KG1 (cell line): ENCODE results near the gene ABLIM1.

Experiments
- DNase-seq: peaks from one replicate; lab custom pipeline; 2025; lab: John Stamatoyannopoulos, UW

The ABLIM1 gene

DNA sequence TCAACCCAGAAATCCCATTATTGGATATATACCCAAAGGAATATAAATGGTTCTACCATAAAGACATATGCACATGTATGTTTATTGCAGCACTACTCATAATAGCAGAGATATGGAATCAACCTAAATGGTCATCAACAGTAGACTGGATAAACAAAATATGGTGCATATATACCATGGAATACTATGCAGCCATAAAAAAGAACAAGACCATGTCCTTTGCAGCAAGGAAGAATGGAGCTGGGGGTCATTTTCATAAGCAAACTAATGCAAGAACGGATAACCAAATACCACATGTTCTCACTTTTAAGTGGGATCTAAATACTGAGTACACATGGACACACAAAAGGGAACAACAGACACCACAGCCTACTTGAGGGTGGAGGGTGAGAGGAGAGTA, 251.6 kb downstream of the ABLIM1 start:
- DNase-seq: no peak

DNA sequence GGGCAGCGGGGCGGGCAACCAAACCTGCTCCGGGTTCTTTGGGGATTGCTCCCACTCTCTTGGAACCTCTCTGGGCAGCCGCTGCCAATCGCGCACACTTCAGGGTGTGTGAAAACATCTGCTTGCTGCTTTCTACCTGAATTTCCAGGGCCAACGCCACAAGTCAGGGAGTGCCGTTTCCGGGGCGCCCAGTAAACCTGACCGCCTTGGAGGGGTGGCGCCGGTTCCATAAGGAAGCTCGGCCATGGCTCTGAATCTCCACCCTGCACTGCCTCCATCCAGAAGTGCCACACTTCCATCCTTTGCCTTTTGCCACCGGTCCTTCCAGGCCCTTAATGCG, 253.1 kb downstream of the ABLIM1 start:
- DNase-seq: no peak

DNA sequence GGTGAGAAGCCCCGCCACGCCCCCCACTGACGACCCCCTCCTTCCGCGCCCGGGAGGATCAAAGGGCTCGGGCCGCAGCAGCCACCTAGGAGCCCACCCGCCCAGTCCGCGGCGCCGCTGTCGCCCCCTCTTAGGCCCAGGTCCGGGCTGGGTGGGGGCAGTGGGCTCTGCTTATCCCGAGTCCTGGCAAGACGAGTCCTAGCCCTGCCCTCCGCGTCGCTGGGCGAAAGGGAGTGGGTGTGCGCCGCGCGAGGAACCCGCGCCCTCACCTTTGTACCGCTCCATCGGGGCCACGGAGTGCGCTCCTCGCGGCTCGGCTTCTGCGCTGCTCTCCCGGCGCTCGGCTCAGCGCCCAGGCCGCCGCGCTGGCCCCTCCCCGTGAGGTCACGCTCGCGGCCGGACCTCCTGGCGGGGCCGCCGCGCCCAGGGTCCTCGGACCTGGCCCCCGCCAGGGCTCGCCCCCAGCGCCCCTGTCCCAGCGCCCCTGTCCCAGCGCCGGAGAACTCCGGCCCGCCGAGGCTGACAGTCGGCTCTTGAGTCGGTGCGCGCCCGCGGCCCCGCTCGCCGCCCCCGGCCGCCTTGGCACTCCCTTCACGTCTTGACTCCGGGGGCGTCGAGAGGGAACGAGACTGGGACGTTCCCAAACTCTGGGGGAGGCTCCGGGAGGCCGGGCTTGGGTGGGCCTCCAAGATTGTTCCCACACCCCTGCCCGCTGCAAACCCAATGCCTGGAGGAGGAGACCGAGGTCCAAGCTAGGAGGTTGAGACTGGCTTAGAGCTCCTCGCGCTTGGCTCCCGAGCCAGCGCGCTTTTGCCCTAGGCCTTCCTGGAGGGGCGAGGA, 253.7 kb downstream of the ABLIM1 start, which contains the start of gene AFAP1L2:
Gene AFAP1L2, minus strand, starts transcription at position 332 of the 840 bp plus-strand sequence. Its CDS starts 47 bp downstream, at position 285.
- no peak for DNase-seq

- no peak for DNase-seq
Measured at GRCh38 chr10:114403541-114404161, 254.4 kb downstream of the ABLIM1 start.

GRCh38 chr10:114402871-114403540, 255.1 kb downstream of the ABLIM1 start:
- DNase-seq: no peak

- no peak for DNase-seq
Measured at GRCh38 chr10:114402233-114402632, 255.8 kb downstream of the ABLIM1 start.

GRCh38 chr10:114401195-114401791, 256.8 kb downstream of the ABLIM1 start:
- DNase-seq: no peak

- no peak for DNase-seq
Measured at GRCh38 chr10:114400091-114400490, 258.0 kb downstream of the ABLIM1 start.

DNA sequence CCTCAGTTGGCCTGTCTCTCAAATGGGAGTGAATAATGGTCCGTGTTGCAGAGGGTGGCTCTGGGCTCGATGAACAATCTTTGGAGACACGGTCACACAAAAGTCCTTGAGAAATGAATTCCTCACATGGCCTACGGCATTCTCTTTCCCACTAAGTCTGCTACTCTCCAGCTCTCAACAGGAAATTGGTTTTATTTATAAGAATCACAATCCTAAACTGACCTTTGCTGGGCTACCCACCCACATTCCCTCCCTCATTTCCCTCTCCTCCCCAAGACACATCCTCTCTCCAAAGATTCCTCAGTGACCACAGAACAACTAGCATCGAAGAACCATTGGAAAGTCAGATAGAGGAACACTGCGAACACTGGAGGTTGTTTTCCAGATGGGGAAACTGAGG, 258.5 kb downstream of the ABLIM1 start:
- DNase-seq: no peak

GRCh38 chr10:114398587-114399331, 259.3 kb downstream of the ABLIM1 start:
- DNase-seq: no peak

GRCh38 chr10:114397651-114398145, 260.4 kb downstream of the ABLIM1 start:
- no peak for DNase-seq

DNA sequence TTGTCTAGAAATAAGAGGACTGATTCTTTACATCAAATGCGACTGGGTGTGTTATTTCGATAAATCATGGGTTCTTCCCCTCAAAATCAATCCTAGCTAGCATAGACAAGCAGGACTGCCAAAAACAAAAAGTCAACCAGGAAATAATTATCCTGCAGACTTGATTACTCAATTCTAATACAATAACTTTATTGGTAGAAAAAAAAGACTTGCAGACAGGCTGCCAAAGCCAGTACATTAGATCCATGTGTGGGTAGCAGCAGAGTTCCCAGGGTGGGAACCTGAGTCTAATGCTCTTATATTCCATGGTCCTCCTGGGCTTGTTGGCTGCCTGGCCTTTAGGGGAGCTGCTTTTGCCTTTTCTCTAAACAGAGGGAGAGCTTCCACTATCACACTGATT, 261.6 kb downstream of the ABLIM1 start:
- no peak for DNase-seq

- no peak for DNase-seq
Measured at GRCh38 chr10:114395366-114396022, 262.6 kb downstream of the ABLIM1 start.

DNA sequence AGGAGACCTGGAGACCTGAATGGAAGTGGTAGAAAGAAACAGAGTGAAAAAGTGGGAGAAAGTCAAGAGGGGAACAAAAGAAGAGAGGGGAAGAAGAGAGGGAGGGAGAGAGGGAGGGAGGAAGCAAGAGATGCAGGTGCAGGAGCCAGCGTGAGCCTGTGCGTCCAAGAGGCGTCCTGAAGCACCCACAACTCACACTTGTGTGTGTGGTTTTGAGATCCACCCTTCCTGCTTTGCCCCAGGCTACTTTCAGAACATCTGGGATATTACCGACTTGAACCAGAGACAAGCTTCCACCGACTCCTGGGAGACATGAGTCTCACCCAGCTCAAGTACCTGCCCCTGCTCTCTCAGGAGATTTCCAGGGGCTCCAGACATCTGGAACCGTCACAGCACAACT, 263.5 kb downstream of the ABLIM1 start:
- DNase-seq: no peak

DNA sequence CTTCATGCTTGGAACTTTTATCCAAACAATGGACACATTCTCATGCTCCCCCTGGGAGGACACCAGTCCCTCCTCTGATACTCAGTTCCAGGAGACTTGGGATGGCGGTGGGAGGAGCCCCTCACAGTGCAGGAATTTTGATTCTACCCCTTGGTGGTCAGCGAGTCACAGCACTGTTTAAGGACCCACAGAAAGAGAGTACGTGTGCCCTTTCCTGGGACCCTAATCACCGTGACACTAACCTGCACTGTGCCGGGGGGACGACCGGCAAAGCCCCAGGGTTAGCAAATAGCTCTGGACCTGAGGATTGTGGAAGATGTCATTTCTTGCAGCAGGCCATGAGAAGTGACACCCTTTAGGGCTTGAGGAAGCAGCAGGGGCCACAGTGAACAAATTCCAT, 264.2 kb downstream of the ABLIM1 start:
- no peak for DNase-seq

DNA sequence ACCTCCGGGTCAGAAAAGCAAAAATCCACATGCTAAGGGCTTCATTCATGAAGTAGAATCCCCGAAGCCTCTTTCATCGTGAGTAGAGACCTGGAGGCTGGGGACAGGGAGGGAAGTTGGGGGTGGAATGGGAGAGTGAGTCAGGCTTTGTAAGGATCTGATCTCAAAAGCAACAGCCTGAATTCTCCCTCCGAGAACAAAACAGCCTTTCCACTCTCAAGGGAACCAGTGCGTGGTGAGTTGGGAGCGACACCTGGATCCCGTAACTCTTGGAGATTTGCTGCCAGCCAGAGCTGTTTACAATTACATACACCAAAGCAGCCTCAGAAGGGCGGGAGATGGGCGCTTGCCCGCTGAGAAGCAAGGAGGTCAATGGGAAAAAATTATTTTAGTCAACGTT, 264.6 kb downstream of the ABLIM1 start:
- DNase-seq: no peak

- no peak for DNase-seq
Measured at GRCh38 chr10:114392112-114392835, 265.8 kb downstream of the ABLIM1 start.

GRCh38 chr10:114391599-114391998, 266.5 kb downstream of the ABLIM1 start:
- no peak for DNase-seq

DNA sequence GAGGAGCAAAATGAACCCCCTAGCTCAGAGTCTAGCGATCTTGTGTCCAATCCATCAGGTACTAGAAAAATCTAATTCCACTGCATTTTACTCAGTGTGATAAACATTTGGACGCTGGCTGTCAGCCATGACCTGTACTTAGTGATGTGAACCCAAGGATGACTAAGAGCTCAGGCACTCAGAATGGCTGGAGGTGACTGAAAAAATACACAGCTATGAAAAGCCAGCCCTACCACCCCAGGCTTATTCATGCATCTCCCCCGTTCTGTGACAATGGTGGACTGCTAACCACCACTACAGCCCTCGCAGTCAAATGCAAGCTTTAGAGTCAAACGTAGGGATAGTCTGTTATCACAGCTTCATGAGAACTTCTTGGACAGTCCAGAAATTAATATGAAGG, 268.6 kb downstream of the ABLIM1 start:
- DNase-seq: no peak

DNA sequence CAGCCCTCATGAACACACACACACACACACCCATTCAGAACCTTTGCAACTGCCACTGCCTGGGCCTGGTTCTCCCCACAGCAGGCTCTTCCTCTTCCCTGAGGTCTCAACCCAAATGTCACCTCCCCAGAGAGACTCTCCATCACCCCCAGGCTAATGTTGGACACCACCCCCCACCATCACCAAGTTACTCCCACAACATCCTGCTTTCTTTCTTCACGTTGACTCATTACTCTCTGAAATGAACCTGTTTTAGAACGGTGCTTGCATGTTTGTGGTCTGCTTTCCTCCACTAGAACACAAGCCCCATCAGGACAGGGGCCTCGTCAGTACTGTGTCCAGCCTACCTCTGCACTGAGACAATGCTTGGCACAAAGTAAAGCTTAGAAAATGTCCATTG, 269.8 kb downstream of the ABLIM1 start:
- DNase-seq: no peak

DNA sequence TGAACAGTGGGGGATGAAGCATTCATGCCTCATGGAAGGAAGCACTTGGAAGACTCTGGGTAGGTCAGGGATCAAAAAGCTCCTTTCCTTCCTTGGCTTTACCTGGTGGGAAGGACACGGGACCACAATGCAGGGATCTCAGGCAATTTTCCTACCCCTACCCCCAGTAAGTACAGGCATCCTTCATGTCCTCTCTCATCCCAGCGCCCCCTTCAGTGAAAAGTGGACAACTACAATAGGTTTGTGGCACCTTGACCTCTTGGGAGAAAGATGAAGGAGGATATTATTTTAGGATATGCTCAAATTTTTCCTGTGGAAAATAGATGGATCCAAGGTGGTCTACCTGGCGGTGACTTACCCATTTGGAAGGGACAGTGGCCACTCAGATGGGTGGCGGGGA, 270.3 kb downstream of the ABLIM1 start:
- no peak for DNase-seq
